ENCODE data around the gene CACNB2.
"Not testable (repeated sequence)": the region's sequence is repeated elsewhere in the genome, so short reads cannot be mapped to it uniquely, and the experiment has no call there.

The CACNB2 gene

GRCh38 chr10:18414061-18414460, 273.8 kb downstream of the CACNB2 start:
- DNase-seq, result no peak

- no peak for DNase-seq
Observed at GRCh38 chr10:18417950-18418527, 277.8 kb downstream of the CACNB2 start.

- no peak for DNase-seq
Observed at GRCh38 chr10:18418541-18419215, 278.5 kb downstream of the CACNB2 start.

DNA sequence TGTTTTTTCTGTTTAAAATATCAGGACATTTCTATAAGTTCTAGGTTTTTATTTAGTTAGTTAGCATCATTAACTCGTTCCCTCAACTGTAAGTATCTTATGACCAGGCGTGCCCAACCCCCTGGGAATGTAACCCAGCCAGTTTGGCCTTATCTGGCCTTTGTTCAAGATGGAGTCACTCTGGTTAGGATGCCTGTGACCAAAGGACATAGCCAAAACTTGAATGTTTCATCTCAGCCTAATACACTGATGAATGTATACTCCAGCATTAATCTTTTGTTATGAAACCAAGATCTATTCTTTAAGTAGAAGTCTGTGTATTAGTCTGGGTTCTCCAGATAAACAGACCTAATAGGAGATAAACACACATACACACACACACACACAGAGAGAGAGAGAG, 279.7 kb downstream of the CACNB2 start:
- no peak for DNase-seq

DNA sequence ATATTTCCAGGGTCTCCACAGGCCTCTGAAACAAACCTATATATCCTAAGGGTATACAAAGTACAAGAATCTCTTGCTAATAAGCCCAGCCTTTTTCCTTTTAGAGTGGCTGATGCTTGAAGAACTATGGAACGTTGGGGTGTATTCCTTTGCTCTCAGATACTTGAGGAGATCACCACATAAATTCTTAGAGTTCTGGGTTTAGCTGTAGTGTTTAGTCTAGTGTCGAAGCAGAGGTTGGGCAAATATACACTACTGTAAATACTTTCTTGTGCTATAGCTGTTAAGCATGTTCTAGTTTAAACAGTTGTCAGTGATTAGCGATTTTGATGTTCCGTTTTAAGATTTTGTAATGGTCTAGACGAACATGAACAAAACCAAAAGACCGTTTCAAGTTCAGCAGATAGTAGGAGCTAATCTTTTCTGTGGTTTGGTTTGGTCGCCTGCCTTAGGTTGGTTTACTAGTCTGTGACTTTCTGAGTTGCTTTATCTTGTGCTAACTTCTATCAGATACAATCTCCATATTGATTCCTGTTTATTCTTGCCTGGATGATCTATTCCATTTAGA, 281.6 kb downstream of the CACNB2 start:
- no peak for DNase-seq

- DNase-seq, result no peak
Observed at GRCh38 chr10:18423058-18423637, 282.9 kb downstream of the CACNB2 start.

- DNase-seq, result no peak
Observed at GRCh38 chr10:18424200-18424599, 284.0 kb downstream of the CACNB2 start.

GRCh38 chr10:18429335-18429734, 289.1 kb downstream of the CACNB2 start:
- DNase-seq, result no peak

DNA sequence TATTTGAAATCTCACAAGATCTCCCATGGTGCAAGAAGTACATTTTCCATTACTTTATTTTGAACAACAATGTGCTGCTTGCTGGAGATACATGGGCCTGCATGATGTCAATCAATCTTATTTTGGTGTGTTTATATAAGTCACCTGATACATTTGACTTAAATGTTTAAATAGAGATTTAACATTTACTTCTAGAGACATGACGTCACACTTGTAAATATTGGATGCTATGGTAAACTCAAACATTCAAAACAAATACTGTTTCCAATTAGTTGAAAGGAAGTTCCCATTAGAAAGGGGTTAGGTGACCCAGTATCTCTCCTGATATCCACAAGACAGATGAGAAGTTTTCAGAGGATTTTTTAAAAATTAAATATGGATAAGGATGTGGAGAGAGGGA, 296.7 kb downstream of the CACNB2 start:
- DNase-seq, result no peak

DNA sequence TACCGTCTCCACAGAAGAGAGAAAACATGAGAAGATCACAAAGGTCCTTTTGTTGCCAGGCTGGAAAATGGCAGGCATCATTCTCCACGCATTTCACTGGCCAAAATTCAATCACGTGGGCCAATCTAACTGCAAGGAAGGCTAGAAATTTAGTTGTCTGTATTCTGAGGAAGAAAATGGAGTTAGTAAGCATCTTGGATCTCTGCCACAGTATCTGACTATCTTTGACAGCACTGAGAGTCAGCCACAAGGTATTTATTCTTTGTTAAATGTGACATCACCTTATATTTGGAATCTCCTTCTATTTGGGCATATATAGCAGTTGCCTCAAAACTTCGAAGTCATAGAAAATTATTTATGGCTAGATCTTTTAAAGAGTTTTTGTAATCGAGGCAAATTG, 297.3 kb downstream of the CACNB2 start:
- DNase-seq, result no peak

- DNase-seq, result no peak
Observed at GRCh38 chr10:18438361-18439126, 298.3 kb downstream of the CACNB2 start.

DNA sequence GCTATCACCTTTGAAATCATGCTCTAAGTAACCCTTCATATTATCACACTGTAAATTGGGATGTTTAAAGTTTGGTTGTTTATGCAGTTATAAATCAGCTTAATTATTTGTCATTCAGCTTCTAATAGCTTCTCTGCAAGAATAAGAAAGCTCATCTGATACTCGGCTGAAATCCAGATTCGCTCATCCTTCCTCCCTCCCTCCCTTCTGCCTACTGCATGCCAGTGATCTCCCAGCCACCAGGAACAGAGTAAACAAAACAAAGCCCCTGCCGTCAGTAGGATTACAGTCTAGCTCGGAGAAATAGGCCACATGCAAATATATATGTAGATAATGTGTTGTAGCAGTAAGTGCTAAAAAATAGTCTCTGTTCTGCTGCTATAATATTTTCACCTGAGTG, 299.4 kb downstream of the CACNB2 start:
- DNase-seq, result no peak

DNA sequence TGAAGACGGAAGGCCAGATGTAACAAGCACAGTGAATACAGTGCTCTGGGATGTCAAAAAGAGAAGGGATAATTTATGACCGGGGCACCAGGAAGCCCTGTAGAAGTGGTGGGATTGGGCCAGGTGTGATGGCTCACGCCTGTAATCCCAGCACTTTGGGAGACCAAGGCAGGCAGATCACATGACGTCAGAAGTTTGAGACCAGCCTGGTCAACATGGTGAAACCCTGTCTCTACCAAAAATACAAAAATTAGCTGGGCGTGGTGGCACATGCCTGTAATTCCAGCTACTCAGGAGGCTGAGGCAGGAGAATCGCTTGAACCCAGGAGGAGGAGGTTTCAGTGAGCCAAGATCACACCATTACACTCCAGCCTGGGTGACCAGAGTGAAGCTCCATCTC, 305.4 kb downstream of the CACNB2 start:
- DNase-seq, result not testable (repeated sequence)

DNA sequence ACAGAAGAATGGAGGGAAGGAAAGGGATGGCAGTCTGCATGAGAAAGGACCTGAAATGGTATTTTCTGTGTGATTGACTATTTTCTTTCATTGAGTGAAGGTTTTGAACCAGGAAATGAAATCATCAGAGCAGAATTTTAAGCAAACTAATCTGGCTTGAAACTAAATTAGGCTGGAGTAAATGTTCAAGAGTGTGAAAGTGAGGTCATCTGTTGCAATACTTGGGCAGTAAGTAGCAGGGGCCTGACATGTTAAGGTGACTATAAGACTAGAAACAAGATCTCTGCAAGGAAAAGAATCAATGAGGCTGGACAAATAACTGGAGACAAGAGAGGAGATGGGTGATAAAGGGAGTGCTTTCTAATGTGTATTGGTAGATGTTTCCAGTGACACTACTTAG, 306.0 kb downstream of the CACNB2 start:
- DNase-seq, result no peak

- DNase-seq, result no peak
Observed at GRCh38 chr10:18449611-18450026, 309.4 kb downstream of the CACNB2 start.

DNA sequence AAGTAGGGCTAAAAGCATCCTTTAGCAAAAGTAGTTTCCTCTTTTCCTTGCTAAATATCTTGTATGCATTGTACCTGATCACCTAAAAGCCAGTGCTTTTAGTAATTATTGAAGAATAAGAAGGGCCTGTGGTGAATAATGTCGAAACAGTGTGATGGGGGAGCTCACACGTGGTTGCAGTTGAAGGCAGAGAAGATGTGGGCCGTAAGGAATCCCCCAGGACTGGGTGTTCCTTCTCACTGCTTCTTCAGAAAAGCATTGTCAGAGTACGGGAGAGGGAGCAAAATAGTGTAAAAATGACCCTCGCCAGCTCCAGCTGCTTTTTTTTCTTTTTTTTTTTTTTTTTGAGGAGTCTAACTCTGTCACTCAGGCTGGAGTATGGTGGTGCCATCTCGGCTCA, 310.1 kb downstream of the CACNB2 start:
- no peak for DNase-seq

DNA sequence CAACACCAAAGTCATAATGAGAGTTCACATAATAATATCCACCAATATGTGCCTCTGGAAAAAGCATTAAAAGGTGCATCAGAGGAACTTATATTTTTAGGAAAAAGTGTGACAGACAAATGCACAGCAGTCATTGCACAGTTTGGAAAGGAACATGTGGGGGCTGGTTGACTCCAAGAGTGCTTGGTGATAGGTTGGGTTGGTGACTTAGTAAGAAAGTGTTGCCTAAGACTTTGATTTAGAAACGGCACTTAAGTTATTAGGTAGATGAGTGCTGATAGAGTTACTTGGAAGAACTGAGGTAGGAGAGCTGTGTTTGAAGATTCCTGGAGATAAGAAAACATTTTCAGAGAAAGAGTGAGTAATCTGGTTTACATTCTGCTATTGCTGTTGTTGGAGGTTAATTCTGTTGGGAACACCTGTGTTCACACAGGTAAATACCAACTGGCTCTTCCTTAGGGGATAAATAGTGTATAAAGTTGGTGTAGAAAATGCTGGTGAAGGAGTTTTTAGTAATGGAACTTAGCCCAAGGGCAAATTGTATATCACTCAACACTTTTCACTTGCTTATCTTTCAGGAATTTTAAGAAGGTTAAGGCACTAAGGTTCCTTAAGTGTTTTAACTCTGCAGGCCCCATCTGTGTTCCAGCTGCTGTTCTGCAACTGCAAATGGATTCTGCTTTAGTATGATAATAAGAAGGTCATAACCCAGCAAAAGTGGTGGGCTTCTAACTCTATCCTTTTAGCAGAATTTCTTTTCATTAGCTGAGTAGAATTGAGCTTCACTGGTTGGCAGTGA, 315.1 kb downstream of the CACNB2 start:
- no peak for DNase-seq

GRCh38 chr10:18456984-18457383, 316.8 kb downstream of the CACNB2 start:
- no peak for DNase-seq

- no peak for DNase-seq
Observed at GRCh38 chr10:18460032-18460431, 319.8 kb downstream of the CACNB2 start.

DNA sequence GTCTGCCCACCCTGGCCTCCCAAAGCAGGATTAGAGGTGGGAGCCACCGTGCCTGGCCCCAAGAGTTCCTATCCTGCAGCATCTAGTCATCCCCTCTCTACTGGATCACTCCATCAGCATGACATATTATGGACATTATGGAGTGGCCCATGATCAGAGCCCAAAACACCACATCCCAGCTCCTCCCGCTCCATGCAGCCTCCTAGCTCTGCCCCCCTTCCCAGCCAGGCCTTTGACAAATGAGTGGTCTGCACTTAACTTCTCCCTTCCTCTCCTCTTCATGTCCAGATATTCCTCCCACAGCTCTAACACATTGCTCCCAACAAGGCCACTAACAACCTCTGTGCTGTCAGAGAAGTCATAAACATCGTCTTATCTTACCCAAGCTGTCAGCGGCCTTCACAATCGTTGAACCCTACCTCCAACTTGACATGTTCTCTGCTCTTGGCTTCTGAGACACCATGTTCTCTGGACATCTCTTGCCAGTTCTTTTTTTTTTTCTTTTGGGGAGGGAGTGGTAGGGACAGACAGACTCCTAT, 323.5 kb downstream of the CACNB2 start:
- no peak for DNase-seq

GRCh38 chr10:18469125-18469524, 328.9 kb downstream of the CACNB2 start:
- DNase-seq, result no peak

GRCh38 chr10:18472977-18473376, 332.8 kb downstream of the CACNB2 start:
- DNase-seq, result no peak
